ENCODE data around the gene WDFY4. TPM values are rescaled to one million over a fixed set of nuclear protein-coding genes. Genes with fewer than 3 reads are reported as not detected.
A peak's percentile ranks its signal among the peaks of the same experiment; 100 is the strongest.

WDFY4 gene
- total and polyA plus RNA-seq, 9 of the 15 experiments (the other 6 are each of a cell fraction or from before 2014, with no cell fraction given): 0.01 to 0.02 (median 0.01) TPM; not detected in 6

DNA sequence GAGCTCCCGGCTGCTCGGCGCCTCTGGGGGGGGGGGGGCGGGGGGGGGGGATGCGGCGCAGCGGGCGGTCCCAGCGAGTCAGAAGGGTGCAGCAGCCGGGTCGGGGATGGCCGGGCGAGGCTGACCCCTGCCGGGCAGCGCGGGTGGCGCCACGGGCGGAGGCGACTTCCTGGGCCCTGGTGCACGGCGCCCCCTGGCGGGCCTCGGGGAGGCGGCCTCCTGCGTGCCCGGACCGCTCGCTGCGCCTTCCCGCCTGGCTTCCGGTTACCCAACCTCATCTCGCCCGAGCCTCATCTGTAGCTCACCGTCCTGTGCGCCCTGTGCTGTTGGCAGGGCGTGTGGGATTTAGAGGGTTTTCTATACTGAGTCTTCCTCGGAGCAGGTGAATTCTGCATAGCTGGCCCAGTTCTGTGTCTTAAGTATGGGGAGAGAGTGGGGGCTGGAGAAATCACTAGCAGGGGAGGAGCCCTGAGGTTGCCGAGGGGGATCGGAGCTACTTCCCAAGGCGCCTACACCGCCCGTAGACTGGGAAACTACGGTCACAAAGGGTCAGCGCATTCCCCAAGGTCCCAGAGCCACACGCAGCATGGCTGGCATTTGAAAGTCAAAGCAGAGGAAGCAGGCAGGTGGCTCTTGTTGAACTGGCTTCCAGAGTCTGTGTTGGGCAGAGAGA lies 28.3 kb upstream of the WDFY4 start (continued):
- TF ChIP-seq, protein P1, sequence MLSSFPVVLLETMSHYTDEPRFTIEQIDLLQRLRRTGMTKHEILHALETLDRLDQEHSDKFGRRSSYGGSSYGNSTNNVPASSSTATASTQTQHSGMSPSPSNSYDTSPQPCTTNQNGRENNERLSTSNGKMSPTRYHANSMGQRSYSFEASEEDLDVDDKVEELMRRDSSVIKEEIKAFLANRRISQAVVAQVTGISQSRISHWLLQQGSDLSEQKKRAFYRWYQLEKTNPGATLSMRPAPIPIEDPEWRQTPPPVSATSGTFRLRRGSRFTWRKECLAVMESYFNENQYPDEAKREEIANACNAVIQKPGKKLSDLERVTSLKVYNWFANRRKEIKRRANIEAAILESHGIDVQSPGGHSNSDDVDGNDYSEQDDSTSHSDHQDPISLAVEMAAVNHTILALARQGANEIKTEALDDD (IDR thresholded peaks at IDR 0.05): no peak
- TF ChIP-seq, protein P2, sequence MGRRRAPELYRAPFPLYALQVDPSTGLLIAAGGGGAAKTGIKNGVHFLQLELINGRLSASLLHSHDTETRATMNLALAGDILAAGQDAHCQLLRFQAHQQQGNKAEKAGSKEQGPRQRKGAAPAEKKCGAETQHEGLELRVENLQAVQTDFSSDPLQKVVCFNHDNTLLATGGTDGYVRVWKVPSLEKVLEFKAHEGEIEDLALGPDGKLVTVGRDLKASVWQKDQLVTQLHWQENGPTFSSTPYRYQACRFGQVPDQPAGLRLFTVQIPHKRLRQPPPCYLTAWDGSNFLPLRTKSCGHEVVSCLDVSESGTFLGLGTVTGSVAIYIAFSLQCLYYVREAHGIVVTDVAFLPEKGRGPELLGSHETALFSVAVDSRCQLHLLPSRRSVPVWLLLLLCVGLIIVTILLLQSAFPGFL (CRISPR knock-in tag; IDR thresholded peaks at IDR 0.05): no peak
- TF ChIP-seq NCOA6 (IDR thresholded peaks at IDR 0.05) (no peak), SREBF2 (CRISPR knock-in tag; IDR thresholded peaks at IDR 0.05) (no peak), CBX1 (IDR thresholded peaks at IDR 0.05; ENCODE audit: low read depth) (no peak; the same call in 1 of the 2 replicates), TEAD4 (IDR thresholded peaks at IDR 0.05; ENCODE audit: low read length) (peak; percentile 44), TEAD4 (CRISPR knock-in tag; IDR thresholded peaks at IDR 0.05; ENCODE audit: borderline replicate concordance) (no peak), NCOA1 (IDR thresholded peaks at IDR 0.05; ENCODE audit: low read depth) (no peak), ZNF57 (CRISPR knock-in tag; IDR thresholded peaks at IDR 0.05) (no peak), HNRNPL (IDR thresholded peaks at IDR 0.05; ENCODE audit: low read depth, low read length) (peak; percentile 77), ZNF384 (IDR thresholded peaks at IDR 0.05; ENCODE audit: low read depth, low read length) (no peak), SP1 (CRISPR knock-in tag; IDR thresholded peaks at IDR 0.05) (no peak), GABPB2 (CRISPR knock-in tag; conservative IDR thresholded peaks at IDR 0.05) (no peak), SUPT5H (IDR thresholded peaks at IDR 0.05) (no peak), NR2F6 (CRISPR knock-in tag; IDR thresholded peaks at IDR 0.05) (no peak), ZNF644 (tag; IDR thresholded peaks at IDR 0.05; ENCODE audit: low read depth) (no peak), HDGF (IDR thresholded peaks at IDR 0.05) (no peak), ZNF668 (CRISPR knock-in tag; IDR thresholded peaks at IDR 0.05) (no peak), ZNF184 (CRISPR knock-in tag; IDR thresholded peaks at IDR 0.05) (no peak), GATAD2A (IDR thresholded peaks at IDR 0.05) (no peak), MTA2 (IDR thresholded peaks at IDR 0.05; ENCODE audit: low read depth) (no peak)
- TF ChIP-seq, protein P3, sequence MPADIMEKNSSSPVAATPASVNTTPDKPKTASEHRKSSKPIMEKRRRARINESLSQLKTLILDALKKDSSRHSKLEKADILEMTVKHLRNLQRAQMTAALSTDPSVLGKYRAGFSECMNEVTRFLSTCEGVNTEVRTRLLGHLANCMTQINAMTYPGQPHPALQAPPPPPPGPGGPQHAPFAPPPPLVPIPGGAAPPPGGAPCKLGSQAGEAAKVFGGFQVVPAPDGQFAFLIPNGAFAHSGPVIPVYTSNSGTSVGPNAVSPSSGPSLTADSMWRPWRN (IDR thresholded peaks at IDR 0.05; ENCODE audit: low read depth): no peak
- TF ChIP-seq, protein P4, sequence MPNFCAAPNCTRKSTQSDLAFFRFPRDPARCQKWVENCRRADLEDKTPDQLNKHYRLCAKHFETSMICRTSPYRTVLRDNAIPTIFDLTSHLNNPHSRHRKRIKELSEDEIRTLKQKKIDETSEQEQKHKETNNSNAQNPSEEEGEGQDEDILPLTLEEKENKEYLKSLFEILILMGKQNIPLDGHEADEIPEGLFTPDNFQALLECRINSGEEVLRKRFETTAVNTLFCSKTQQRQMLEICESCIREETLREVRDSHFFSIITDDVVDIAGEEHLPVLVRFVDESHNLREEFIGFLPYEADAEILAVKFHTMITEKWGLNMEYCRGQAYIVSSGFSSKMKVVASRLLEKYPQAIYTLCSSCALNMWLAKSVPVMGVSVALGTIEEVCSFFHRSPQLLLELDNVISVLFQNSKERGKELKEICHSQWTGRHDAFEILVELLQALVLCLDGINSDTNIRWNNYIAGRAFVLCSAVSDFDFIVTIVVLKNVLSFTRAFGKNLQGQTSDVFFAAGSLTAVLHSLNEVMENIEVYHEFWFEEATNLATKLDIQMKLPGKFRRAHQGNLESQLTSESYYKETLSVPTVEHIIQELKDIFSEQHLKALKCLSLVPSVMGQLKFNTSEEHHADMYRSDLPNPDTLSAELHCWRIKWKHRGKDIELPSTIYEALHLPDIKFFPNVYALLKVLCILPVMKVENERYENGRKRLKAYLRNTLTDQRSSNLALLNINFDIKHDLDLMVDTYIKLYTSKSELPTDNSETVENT (CRISPR knock-in tag; IDR thresholded peaks at IDR 0.05): 0 out of 2 replicates have a peak, but pooled peaks have one; percentile 21
- TF ChIP-seq, protein P5, sequence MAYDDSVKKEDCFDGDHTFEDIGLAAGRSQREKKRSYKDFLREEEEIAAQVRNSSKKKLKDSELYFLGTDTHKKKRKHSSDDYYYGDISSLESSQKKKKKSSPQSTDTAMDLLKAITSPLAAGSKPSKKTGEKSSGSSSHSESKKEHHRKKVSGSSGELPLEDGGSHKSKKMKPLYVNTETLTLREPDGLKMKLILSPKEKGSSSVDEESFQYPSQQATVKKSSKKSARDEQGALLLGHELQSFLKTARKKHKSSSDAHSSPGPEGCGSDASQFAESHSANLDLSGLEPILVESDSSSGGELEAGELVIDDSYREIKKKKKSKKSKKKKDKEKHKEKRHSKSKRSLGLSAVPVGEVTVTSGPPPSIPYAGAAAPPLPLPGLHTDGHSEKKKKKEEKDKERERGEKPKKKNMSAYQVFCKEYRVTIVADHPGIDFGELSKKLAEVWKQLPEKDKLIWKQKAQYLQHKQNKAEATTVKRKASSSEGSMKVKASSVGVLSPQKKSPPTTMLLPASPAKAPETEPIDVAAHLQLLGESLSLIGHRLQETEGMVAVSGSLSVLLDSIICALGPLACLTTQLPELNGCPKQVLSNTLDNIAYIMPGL (CRISPR knock-in tag; IDR thresholded peaks at IDR 0.05): peak; percentile 96
